GM21381 (cell line): ENCODE data around the gene ASPSCR1.

Experiments
- ATAC-seq: cut with Tn5 transposase; IDR thresholded peaks from one replicate; pipeline ENCODE4 v1.9.1; 2021; ENCODE audit warnings: mild to moderate bottlenecking, moderate library complexity; ENCODE audit not compliant: unreplicated experiment

ASPSCR1 gene

GRCh38 chr17:81998691-81999438, 21.4 kb downstream of the ASPSCR1 start:
- ATAC-seq: no peak

GRCh38 chr17:81999587-81999975, 22.2 kb downstream of the ASPSCR1 start:
- no peak for ATAC-seq

DNA sequence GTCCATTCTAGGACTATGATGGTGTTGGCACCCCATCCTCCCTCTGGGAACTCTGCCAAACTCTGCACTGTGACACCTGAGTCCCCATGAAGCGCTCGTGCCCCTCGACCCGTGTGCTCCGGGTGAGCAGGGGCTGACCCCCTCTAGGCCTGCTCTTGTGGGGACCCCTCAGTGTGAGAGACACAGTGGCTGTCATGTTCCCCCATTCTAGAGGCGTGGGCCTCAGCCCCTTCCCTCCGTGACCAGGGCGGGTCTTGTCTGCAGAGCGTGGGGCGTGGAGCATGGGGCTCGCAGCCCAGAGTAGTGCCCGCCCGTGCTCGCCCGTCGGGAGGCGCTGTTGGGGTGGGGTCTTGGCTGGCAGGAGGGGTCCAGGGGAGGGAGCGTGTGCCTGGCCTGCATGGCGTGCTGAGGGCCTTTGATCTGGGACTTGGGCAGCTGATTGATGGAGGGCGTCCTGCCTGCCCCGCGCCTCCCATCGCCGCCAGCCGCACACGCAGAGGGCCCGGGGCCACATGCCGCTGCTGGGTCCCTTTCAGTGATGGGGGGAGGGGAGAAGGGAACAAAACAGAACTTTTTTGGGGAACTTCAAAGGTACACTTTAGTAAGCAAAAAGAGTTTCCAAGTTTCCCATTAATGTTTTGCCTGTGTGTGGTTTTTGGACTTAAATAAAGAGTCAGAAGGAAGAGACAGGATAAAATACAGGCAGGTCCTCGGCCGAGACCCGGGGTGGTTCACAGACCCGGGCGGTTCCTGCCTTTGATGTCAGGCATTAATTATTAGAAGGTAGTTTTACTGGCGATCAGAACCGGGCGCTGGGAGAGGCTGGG, 22.8 kb downstream of the ASPSCR1 start:
- no peak for ATAC-seq

GRCh38 chr17:82000803-82001570, 23.6 kb downstream of the ASPSCR1 start:
- no peak for ATAC-seq

GRCh38 chr17:82001571-82002056, 24.2 kb downstream of the ASPSCR1 start:
- no peak for ATAC-seq

DNA sequence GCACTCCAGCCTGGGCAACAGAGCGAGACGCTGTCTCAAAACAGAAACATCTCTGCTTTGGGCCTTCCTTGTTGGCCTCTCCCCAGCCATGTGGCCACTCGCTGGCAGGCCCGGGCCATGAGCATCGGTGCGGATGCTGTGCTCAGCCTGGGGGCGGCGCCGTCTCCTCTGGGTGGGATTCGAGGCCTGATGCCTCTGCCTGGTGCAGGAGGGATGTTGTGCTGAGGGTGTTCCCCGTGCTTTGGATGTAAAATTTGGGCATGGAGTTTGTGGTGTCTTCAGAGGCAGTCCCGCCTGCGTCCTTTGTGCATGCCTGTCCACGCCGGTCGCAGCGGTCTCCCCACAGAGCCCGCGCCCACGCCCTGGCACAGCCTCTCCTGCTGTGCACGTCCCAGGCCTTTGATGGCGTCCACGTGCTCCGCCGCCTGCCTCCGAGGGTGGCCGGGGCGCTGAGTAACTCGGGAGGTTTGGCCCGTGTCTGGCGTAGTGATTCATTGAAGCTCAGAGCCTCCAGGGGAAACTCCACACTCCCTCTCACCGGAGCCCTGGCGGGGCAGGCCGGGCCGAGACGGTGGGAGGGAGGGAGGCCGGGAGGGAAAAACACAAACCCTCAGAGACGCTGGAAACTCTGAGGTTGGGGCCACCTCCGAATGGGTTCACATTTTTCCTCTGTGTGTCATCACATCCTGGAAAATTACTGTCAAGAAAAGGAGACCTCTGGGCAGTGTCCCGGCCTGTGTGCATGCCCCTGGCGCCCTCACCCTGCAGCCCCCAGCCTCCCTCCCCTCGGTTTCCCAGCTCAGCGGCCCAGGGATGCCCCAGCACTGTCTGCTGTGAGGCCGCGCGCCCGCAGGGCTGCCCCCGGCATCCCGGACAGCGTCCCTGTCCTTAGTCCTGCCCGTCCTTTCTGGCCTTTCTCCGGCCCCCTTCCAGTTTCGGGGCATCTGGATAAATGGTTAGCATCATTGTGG, 26.3 kb downstream of the ASPSCR1 start:
- no peak for ATAC-seq

DNA sequence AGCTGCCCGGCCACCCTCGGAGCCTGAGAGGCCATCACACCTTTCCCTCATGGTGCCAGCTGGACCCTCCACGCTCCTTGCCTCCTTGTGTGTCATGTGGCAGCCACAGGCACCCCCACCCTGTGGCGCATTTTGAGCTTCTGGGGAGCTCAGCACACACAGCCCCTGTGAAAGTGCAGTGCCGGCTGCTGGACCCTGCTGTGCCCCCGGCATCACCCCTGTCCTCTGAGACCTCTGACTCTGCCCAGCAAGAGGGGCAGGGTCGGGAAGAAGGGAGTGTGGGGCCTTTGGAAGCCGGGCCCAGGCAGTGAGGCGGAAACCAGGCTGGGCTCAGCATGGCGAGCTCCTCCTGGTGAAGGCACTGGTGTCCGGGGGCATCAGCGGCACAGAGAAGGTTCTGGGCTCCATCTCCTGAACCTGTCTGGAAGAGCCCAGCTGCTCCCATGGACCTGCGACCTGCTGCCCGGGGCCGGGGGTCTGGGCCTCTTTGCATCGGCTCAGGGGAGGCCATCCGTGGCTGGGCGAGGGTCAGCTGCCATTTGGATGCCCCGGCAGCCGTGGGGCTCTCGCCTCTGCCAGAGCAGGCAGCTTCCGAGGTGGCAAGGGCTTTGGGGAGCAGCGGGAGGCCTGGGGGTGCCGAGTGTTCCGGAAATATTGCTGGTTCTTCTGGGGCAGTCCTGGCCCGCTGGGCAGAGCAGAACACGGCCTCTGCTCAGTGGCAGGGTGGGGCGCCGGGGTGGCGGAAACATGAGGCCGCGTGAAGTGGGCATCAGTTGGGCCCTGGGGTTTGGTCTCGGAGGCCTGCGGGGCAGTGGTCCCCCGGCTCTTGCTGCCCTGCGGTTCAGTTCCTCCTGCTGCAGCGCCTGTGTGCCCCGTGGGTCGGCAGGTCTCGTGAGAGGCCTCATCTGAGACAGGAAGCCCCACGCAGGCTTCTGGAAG, 27.4 kb downstream of the ASPSCR1 start:
- no peak for ATAC-seq

DNA sequence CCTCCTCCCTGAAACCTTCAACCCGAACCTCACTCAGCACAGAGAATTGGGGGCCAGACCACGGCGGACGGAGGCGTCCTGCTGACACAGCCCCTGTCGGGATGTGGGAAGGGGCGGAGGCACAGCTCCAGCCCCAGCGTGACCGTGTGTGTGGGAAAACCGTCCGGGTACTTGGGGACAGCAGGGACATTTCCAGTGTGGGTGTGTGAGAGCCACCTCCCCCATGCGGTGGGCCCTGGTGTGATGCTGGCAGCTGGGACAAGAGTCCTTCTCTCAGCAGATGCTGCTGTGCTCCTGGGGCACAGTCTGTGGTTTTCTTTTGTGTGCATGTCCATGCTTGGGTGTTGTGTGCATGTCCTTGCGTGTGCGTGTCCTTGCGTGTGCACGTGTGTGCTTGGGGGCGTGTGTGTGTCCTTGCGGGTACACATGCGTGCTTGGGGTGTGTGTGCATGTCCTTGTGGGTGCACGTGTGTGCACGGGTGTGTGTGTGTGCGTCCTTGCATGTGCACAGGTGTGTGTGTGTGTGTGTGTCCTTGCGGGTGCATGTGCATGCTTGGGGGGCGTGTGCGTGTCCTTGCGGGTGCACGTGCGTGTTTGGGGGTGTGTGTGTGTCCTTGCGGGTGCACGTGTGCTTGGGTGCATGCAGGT, 28.4 kb downstream of the ASPSCR1 start:
- no peak for ATAC-seq

GRCh38 chr17:82006468-82007227, 29.2 kb downstream of the ASPSCR1 start:
- ATAC-seq: no peak

DNA sequence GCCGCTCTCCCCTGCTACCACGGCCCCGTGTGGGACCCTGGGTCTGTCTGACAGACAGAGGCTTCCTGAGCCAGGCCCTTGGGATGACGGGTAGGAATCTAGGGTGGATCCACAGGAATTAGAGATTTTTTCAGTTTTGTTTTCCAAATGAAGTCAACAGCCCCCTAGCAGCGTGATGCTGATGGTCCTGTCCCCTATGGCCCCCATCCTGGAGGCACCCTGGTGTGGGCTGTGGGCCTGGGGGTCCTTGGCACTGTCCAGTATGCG, 29.7 kb downstream of the ASPSCR1 start:
- no peak for ATAC-seq

- ATAC-seq: no peak
Observed at GRCh38 chr17:82007495-82008257, 30.2 kb downstream of the ASPSCR1 start.

DNA sequence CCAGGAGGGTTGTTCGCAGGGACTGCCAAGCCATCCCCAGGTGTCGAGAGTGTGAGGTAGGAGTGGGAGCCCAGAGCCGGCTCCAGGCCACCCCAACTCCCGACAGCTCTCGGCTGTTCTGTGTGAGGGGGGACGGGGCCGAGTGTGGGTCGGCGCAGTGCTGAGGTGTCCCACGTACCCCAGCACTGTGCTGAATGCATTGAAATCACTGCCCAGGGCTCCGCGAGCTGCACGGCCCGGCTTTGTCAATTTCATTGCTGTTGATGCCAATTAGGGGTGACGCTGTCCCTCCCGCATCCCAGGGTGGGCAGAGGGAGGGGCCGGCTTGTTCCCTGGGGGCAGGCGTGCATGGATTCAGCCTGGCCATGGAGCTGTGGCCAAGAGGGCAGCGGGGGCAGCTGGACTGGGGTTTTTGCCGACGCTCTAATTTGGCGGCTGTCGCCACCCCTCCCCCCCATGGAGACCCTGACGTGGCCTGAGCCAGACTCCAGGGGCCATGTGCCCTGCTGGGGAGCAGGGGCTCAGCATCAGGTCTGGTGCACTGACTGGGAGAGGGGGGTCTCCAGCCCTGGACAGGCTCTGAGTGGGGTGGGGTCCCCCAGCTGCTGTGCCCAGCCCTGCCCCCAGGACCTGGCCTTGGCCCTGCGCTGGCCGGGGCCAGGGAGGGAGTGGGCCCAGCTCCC, 31.0 kb downstream of the ASPSCR1 start:
- no peak for ATAC-seq

GRCh38 chr17:82008941-82009405, 31.5 kb downstream of the ASPSCR1 start:
- no peak for ATAC-seq

DNA sequence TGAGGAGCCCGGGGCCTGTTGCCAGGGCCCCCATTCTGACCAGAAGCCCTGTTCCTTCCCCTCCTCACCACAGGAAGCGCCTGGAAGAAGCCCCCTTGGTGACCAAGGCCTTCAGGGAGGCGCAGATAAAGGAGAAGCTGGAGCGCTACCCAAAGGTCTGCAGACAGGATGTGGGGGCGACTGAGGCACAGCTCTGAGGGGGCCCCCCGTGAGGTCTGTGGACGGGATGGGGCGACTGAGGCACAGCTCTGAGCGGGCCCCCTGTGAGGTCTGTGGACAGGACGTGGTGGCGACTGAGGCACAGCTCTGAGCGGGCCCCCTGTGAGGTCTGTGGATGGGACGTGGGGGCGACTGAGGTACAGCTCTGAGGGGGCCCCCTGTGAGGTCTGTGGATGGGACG, 32.0 kb downstream of the ASPSCR1 start:
- ATAC-seq: no peak

- ATAC-seq: no peak
Observed at GRCh38 chr17:82010575-82011525, 33.4 kb downstream of the ASPSCR1 start.
